ENCODE measurements around the gene TWNK.

The TWNK gene

GRCh38 chr10:100996678-100997359, 9.5 kb downstream of the TWNK start:
- in situ Hi-C loops (cut with MboI; ENCODE audit: low sequenced_read_pairs) = no loop called here

- in situ Hi-C loops (cut with MboI; ENCODE audit: low sequenced_read_pairs) = no loop called here
These were observed 10.2 kb downstream of the TWNK start for GRCh38 chr10:100997360-100998182.

GRCh38 chr10:100998183-100998990, 11.0 kb downstream of the TWNK start:
- in situ Hi-C loops (cut with MboI; ENCODE audit: low sequenced_read_pairs) = no loop called here

- in situ Hi-C loops (cut with MboI; ENCODE audit: low sequenced_read_pairs) = no loop called here
These were observed 11.8 kb downstream of the TWNK start for GRCh38 chr10:100998991-100999741.

GRCh38 chr10:100999742-101000126, 12.4 kb downstream of the TWNK start, which contains the start of gene LZTS2:
TSS of gene LZTS2 (plus strand) at chr10:100999808. CDS start at chr10:101002539, 2,731 bp downstream.
- in situ Hi-C loops (cut with MboI; ENCODE audit: low sequenced_read_pairs) = no loop called here

GRCh38 chr10:101000127-101000914, 13.0 kb downstream of the TWNK start:
- in situ Hi-C loops (cut with MboI; ENCODE audit: low sequenced_read_pairs) = no loop called here

- in situ Hi-C loops (cut with MboI; ENCODE audit: low sequenced_read_pairs) = no loop called here
These were observed 13.7 kb downstream of the TWNK start for GRCh38 chr10:101000915-101001658.

- in situ Hi-C loops (cut with MboI; ENCODE audit: low sequenced_read_pairs) = no loop called here
These were observed 14.3 kb downstream of the TWNK start for GRCh38 chr10:101001659-101002035.

GRCh38 chr10:101002456-101002855, 15.1 kb downstream of the TWNK start:
- in situ Hi-C loops (cut with MboI; ENCODE audit: low sequenced_read_pairs) = no loop called here

- in situ Hi-C loops (cut with MboI; ENCODE audit: low sequenced_read_pairs) = no loop called here
These were observed 16.4 kb downstream of the TWNK start for GRCh38 chr10:101003639-101004206.

GRCh38 chr10:101005361-101005760, 18.0 kb downstream of the TWNK start:
- in situ Hi-C loops (cut with MboI; ENCODE audit: low sequenced_read_pairs) = no loop called here

- in situ Hi-C loops (cut with MboI; ENCODE audit: low sequenced_read_pairs) = no loop called here
These were observed 18.7 kb downstream of the TWNK start for GRCh38 chr10:101005869-101006567.

GRCh38 chr10:101006593-101007098, 19.3 kb downstream of the TWNK start:
- in situ Hi-C loops (cut with MboI; ENCODE audit: low sequenced_read_pairs) = no loop called here

GRCh38 chr10:101007099-101007711, 19.9 kb downstream of the TWNK start:
- in situ Hi-C loops (cut with MboI; ENCODE audit: low sequenced_read_pairs) = no loop called here

GRCh38 chr10:101007915-101008822, 20.8 kb downstream of the TWNK start:
- in situ Hi-C loops (cut with MboI; ENCODE audit: low sequenced_read_pairs) = no loop called here

- in situ Hi-C loops (cut with MboI; ENCODE audit: low sequenced_read_pairs) = no loop called here
These were observed 21.6 kb downstream of the TWNK start for GRCh38 chr10:101008823-101009423.
